ENCODE results near the gene KRTAP10-9.
"Not testable (repeated sequence)": the region's sequence is repeated elsewhere in the genome, so short reads cannot be mapped to it uniquely, and the experiment has no call there.

Gene KRTAP10-9

GRCh38 chr21:44632067-44632466, 5.2 kb downstream of the KRTAP10-9 start:
- no peak for DNase-seq
- intact Hi-C loops (cut with DNase I), result no loop called here

DNA sequence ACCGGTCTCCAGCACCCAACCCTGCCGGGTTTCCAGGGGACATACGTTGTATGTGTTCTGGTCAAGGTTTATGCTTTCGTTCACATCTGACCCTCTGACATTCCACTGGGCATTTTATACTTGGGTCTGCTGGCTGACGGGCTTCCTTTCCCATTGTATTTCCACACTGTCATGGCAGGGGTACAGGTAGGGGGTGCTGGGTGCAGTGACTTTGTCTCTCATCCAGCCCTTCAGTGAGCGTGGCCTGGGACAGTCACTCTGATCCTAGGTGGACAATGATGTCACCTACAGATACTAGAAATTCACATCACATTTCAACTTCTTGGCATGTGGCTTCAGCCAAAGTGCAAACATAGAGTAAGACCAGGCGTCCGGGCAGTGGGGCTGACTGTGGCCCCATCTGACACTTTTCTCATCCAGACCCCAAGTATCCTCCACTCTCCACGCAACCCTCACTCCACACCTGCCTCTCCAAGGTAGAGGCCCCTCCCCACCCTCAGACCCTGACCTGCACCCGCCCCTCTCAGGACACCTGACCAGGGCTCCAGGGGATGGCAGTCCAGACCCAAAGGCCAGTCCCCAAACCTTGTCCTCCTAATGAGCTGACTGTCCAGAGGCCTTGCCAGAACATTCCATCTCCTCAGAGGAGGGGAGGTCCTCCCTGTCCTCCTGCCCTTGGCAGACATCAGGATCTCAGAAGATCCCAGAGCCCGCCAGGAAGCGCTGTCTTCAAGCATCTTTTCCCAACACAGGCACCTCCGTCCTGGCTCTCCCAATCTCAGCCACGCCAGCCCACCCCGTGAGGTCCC, 9.5 kb downstream of the KRTAP10-9 start:
- DNase-seq, result no peak
- intact Hi-C loops (cut with DNase I), result no loop called here

- intact Hi-C loops (cut with DNase I), result no loop called here
Measured at GRCh38 chr21:44637018-44637850, 10.3 kb downstream of the KRTAP10-9 start, which contains the start of gene KRTAP10-10. Gene KRTAP10-10 (plus strand): TSS chr21:44637356. CDS start chr21:44637418, 62 bp downstream.

GRCh38 chr21:44637851-44638348, 11.0 kb downstream of the KRTAP10-9 start:
- intact Hi-C loops (cut with DNase I); DNase-seq: not testable (repeated sequence)

More at GRCh38 chr21:44637018-44637850, 10.3 kb downstream of the KRTAP10-9 start, which contains the start of gene KRTAP10-10:
- no peak for DNase-seq

DNA sequence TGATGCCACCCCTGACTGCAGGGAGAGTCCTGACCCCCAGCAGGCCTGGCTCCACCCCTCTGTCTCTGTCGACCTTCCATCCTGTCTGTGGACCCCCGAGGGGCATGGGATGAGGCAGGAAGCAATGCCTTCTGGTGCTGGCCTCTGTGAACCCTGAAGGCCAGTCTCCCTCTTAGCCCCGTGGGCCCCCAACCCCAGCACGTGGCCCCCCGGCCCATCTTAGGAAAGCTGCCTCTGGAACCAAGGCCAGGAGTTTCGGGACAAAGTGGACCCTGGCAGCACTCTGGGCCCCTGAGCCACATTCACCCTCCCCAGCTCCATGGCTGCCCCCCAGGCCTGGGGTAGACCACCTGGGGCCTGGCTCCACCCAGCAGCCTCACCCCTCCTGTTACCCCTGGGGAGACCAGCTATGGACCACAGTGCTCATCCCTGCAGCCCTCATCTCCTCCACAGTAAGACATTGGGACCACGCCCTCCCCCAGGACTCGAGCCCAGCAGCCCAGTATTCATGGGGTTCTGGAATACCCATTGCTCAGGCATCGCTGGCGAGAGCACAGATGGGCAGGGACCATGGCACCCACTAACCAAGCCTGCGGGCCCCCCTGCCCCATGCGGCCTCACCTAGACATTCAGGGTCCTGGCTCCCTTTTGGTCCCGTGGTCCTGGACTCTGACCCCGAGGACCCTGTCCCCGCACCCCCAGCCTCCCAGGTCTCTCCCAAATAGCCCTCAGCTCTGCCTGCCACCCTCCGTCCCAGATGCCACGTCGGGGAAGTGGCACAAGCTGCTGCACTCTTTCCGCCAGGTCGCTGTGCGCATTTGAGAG, 11.8 kb downstream of the KRTAP10-9 start:
- DNase-seq; intact Hi-C loops (cut with DNase I): not testable (repeated sequence)

GRCh38 chr21:44639331-44639655, 12.4 kb downstream of the KRTAP10-9 start:
- no peak for DNase-seq
- intact Hi-C loops (cut with DNase I), result no loop called here

- intact Hi-C loops (cut with DNase I), result no loop called here
- no peak for DNase-seq
Measured at GRCh38 chr21:44640761-44641160, 13.9 kb downstream of the KRTAP10-9 start.

GRCh38 chr21:44643741-44644310, 16.9 kb downstream of the KRTAP10-9 start:
- DNase-seq, result no peak
- intact Hi-C loops (cut with DNase I), result no loop called here

DNA sequence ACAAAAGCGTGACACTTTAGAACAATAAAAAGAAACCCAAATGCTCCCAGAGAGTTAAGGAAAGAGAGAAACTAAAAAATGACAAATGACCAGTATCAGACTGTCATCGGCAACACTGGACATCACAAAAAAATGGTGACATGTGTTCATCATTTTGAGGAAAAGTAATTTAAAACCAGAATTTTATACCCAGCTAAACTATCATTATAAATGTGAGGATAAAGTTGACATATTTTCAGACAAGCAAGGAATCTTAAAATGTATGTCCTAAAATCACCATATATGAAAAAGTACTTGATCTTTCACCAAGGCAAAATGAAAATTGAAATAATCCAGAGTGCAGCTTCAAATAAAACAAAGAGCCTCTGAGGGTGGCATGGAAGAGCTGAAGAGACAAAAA, 18.0 kb downstream of the KRTAP10-9 start:
- intact Hi-C loops (cut with DNase I), result no loop called here

GRCh38 chr21:44646366-44647221, 19.7 kb downstream of the KRTAP10-9 start, which contains the start of gene KRTAP10-11:
Gene KRTAP10-11 (plus strand): TSS chr21:44646414. CDS start chr21:44646459, 45 bp downstream.
- DNase-seq; intact Hi-C loops (cut with DNase I): not testable (repeated sequence)

More for the DNA sequence above, 18.0 kb downstream of the KRTAP10-9 start:
- DNase-seq, result no peak

- DNase-seq, result no peak
- intact Hi-C loops (cut with DNase I), result no loop called here
Measured at GRCh38 chr21:44647222-44647552, 20.3 kb downstream of the KRTAP10-9 start.

- intact Hi-C loops (cut with DNase I), result no loop called here
- DNase-seq, result no peak
Measured at GRCh38 chr21:44648557-44649311, 21.8 kb downstream of the KRTAP10-9 start.

GRCh38 chr21:44649521-44650100, 22.7 kb downstream of the KRTAP10-9 start:
- intact Hi-C loops (cut with DNase I), result no loop called here
- no peak for DNase-seq

GRCh38 chr21:44650265-44650972, 23.5 kb downstream of the KRTAP10-9 start:
- DNase-seq, result no peak
- intact Hi-C loops (cut with DNase I), result no loop called here

GRCh38 chr21:44650973-44651675, 24.2 kb downstream of the KRTAP10-9 start:
- DNase-seq, result no peak
- intact Hi-C loops (cut with DNase I), result no loop called here

DNA sequence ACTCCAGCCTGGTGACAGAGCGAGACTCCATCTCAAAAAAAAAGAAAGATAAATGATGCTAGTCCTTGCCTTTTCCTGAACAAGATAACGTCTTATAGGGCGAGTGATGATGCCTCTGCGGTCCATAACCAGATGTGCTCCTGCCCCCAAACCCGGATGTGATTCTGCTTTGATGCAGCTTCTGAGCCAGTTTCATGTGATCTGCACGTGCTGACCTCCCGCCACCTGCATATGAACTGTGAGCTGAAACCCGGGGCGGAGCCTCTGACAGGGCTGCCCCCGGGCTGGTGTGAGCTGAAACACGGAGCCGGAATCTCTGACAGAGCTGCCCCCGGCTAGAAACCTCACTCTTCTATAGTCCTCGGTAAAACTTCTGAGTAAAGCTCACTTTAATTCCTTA, 26.2 kb downstream of the KRTAP10-9 start:
- intact Hi-C loops (cut with DNase I), result no loop called here
- no peak for DNase-seq
